ENCODE data around the gene DGLUCY. TPM values are rescaled to one million over a fixed set of nuclear protein-coding genes. Genes with fewer than 3 reads are reported as not detected.

The DGLUCY gene
- total and polyA plus RNA-seq, 2 experiments from 2014 or later = 44.8 to 51.3 TPM

DNA sequence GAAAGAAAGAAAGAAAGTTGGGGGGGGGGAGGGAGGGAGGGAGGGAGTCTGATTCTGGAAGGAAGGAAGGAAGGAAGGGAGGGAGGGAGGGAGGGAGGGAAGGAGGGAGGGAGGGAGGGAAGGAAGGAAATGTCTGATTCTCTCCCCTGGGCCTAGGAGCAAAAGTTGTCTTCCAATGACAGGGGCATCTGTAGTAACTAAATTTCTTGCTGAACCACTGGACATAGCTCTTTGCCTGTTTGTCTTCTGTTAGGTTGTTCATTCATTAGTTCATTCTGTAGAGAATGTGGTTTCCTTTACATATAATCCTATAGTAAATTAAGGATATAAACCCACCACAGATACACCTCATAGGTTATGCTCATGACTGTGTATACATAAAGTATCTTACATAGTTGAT lies 70.7 kb downstream of the DGLUCY start:
- Histone ChIP-seq H3K9me3 (ENCODE audit: low read depth) (no peaks in the 10 kb centered on the region), H3K27me3 (no peaks in the 10 kb centered on the region), H3K4me3 (no peak overlapping the region), H2AFZ (no peak overlapping the region), H3K36me3 (replicated peaks; ENCODE audit: insufficient read depth, low read depth) (no peaks in the 10 kb centered on the region), H3K4me1 (ENCODE audit: insufficient read depth) (no peaks in the 10 kb centered on the region), H3K4me2 (no peak overlapping the region), H3K27ac (no peak overlapping the region), H3K9me2 (replicated peaks; ENCODE audit: insufficient read depth) (no peaks in the 10 kb centered on the region), H4K20me1 (ENCODE audit: insufficient read depth, poor library complexity, severe bottlenecking) (no peaks in the 10 kb centered on the region), H3K79me2 (no peaks in the 10 kb centered on the region)
- DNase-seq (ENCODE audit: low spot score) = no peak
- TF ChIP-seq EZH2phosphoT487 (IDR thresholded peaks at IDR 0.05; ENCODE audit: low read depth, severe bottlenecking, unreplicated experiment) (no peak), EZH2 (IDR thresholded peaks at IDR 0.05; ENCODE audit: borderline replicate concordance) (no peak)
- TF ChIP-seq, protein P1, sequence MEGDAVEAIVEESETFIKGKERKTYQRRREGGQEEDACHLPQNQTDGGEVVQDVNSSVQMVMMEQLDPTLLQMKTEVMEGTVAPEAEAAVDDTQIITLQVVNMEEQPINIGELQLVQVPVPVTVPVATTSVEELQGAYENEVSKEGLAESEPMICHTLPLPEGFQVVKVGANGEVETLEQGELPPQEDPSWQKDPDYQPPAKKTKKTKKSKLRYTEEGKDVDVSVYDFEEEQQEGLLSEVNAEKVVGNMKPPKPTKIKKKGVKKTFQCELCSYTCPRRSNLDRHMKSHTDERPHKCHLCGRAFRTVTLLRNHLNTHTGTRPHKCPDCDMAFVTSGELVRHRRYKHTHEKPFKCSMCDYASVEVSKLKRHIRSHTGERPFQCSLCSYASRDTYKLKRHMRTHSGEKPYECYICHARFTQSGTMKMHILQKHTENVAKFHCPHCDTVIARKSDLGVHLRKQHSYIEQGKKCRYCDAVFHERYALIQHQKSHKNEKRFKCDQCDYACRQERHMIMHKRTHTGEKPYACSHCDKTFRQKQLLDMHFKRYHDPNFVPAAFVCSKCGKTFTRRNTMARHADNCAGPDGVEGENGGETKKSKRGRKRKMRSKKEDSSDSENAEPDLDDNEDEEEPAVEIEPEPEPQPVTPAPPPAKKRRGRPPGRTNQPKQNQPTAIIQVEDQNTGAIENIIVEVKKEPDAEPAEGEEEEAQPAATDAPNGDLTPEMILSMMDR (IDR thresholded peaks at IDR 0.05; ENCODE audit: poor library complexity) = no peak

DNA sequence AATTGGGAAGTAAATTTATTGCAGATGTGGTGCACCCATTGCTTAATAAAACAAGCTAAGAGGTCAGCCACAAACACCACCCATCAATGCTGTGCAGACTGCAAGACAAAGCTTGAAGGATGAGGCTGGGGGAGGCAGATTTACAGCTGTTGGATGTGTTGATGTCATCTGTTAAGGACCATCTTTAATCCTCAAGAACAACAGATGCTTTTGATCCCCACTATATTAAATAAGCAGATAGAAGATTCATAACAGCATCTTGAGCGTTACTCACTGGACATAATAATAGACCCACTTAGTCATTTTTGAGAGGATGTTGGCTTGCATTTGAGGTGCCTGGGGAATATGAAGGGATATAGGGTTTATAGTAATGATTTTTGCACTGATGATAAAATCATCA lies 71.8 kb downstream of the DGLUCY start:
- Histone ChIP-seq H3K27me3 (no peaks in the 10 kb centered on the region), H2AFZ (no peak overlapping the region), H3K36me3 (replicated peaks; ENCODE audit: insufficient read depth, low read depth) (no peaks in the 10 kb centered on the region), H3K9me3 (ENCODE audit: low read depth) (no peaks in the 10 kb centered on the region), H3K9me2 (replicated peaks; ENCODE audit: insufficient read depth) (no peaks in the 10 kb centered on the region), H3K27ac (no peak overlapping the region), H3K79me2 (no peaks in the 10 kb centered on the region), H3K4me1 (ENCODE audit: insufficient read depth) (no peaks in the 10 kb centered on the region), H4K20me1 (ENCODE audit: insufficient read depth, poor library complexity, severe bottlenecking) (no peaks in the 10 kb centered on the region), H3K4me3 (no peak overlapping the region), H3K4me2 (no peak overlapping the region)
- WGBS (ENCODE audit: low lambda C conversion rate, missing lambda C conversion rate) = 72% methylated on average over 1 of the region's 1 CpG
- DNase-seq (ENCODE audit: low spot score) = no peak
- TF ChIP-seq, protein P1 (IDR thresholded peaks at IDR 0.05; ENCODE audit: poor library complexity) = no peak
- TF ChIP-seq EZH2 (IDR thresholded peaks at IDR 0.05; ENCODE audit: borderline replicate concordance) = no peak
- no peak for TF ChIP-seq EZH2phosphoT487 (IDR thresholded peaks at IDR 0.05; ENCODE audit: low read depth, severe bottlenecking, unreplicated experiment)

DNA sequence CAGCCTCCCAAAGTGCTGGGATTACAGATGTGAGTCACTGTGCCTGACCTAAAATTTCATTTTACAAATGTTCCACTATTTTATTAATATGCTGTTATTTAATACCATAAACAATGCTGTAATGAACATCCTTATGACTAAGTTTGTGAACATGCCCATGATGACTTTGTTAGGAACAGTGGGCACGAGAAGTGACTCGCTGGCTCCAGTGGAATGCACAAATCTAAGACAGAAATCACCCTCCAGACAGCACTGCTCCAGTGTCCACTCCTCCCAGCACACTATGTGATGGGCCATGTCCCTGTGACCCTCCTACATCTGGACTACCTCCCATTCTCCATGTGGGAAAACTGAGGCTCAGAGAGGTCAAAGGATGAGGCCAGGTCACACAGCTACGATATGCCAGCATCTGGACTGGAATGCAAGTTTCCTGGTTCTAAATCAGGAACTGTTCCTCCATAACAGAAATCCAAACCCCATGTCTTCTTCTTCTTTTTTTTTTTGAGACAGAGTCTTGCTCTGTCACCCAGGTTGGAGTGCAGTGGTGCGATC lies 72.7 kb downstream of the DGLUCY start:
- H3K4me2 ChIP-seq = no peak overlapping the region
- 99% methylated on average over 4 of the region's 4 CpGs for WGBS (ENCODE audit: low lambda C conversion rate, missing lambda C conversion rate)
- no peaks in the 10 kb centered on the region for H3K4me1 ChIP-seq (ENCODE audit: insufficient read depth)
- no peaks in the 10 kb centered on the region for H3K9me2 ChIP-seq (replicated peaks; ENCODE audit: insufficient read depth)
- H2AFZ ChIP-seq = no peak overlapping the region
- DNase-seq (ENCODE audit: low spot score) = no peak
- no peaks in the 10 kb centered on the region for H3K36me3 ChIP-seq (replicated peaks; ENCODE audit: insufficient read depth, low read depth)
- TF ChIP-seq EZH2phosphoT487 (IDR thresholded peaks at IDR 0.05; ENCODE audit: low read depth, severe bottlenecking, unreplicated experiment) = no peak
- TF ChIP-seq EZH2 (IDR thresholded peaks at IDR 0.05; ENCODE audit: borderline replicate concordance) = no peak
- TF ChIP-seq, protein P1 (IDR thresholded peaks at IDR 0.05; ENCODE audit: poor library complexity) = no peak
- H3K9me3 ChIP-seq (ENCODE audit: low read depth) = no peaks in the 10 kb centered on the region
- H4K20me1 ChIP-seq (ENCODE audit: insufficient read depth, poor library complexity, severe bottlenecking) = no peaks in the 10 kb centered on the region
- H3K27me3 ChIP-seq = no peaks in the 10 kb centered on the region
- no peak overlapping the region for H3K4me3 ChIP-seq
- H3K27ac ChIP-seq = no peak overlapping the region
- no peaks in the 10 kb centered on the region for H3K79me2 ChIP-seq

DNA sequence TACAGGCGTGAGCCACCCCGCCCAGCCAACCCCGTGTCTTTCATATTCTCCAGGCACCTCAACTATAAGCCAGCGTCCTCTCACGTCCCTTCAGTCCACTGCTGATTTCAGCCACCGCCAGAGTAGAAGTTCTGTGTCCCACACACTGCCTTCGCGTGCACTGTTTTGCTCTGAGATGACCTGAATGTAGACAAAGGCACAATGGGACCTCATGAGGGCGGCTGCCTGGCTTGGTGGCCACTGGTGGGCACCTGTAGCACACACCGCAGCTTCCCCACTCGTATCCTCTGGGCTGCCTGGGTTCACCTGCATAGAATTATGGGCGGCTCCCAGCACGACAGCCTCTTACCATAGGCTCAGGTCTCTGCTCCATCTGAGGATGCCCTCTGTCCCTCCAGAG lies 73.4 kb downstream of the DGLUCY start:
- Histone ChIP-seq H3K27ac (no peak overlapping the region), H2AFZ (no peak overlapping the region), H3K4me3 (no peak overlapping the region), H3K79me2 (no peaks in the 10 kb centered on the region), H4K20me1 (ENCODE audit: insufficient read depth, poor library complexity, severe bottlenecking) (no peaks in the 10 kb centered on the region), H3K4me2 (no peak overlapping the region), H3K4me1 (ENCODE audit: insufficient read depth) (no peaks in the 10 kb centered on the region), H3K9me2 (replicated peaks; ENCODE audit: insufficient read depth) (no peaks in the 10 kb centered on the region), H3K36me3 (replicated peaks; ENCODE audit: insufficient read depth, low read depth) (no peaks in the 10 kb centered on the region), H3K27me3 (no peaks in the 10 kb centered on the region), H3K9me3 (ENCODE audit: low read depth) (no peaks in the 10 kb centered on the region)
- no peak for DNase-seq (ENCODE audit: low spot score)
- WGBS (ENCODE audit: low lambda C conversion rate, missing lambda C conversion rate) = 96% methylated on average over 13 of the region's 13 CpGs
- TF ChIP-seq EZH2phosphoT487 (IDR thresholded peaks at IDR 0.05; ENCODE audit: low read depth, severe bottlenecking, unreplicated experiment) (no peak), EZH2 (IDR thresholded peaks at IDR 0.05; ENCODE audit: borderline replicate concordance) (no peak)
- TF ChIP-seq, protein P1 (IDR thresholded peaks at IDR 0.05; ENCODE audit: poor library complexity) = no peak
